Natural killer cell treated with Interleukin-12 subunit alpha and Interleukin-12 subunit beta and Interleukin-15 and Interleukin-18, amount 100 ng/mL, for 72 hours (primary cell): Measurements from ENCODE around the gene IRAK2. TPM values are rescaled to one million over a fixed set of nuclear protein-coding genes. Genes with fewer than 3 reads are reported as not detected.
"Not testable (repeated sequence)": the region's sequence is repeated elsewhere in the genome, so short reads cannot be mapped to it uniquely, and the experiment has no call there.

Source experiments
- ATAC-seq, 2 donors: fragments of 150-1000 bp; cut with Tn5 transposase in 1 of 2; sonication (Bioruptor Pico), chemical (Tn5 transposase) in 1 of 2; 2 replicates each; pipeline ENCODE4 v1.10.0; 2021
- DNase-seq: peaks from one replicate; pipeline ENCODE4 v3.0.0; 2022; ENCODE audit warnings: low spot score
- H3K27ac Mint-ChIP-seq, 2 donors: 1 replicate in 1 of 2; 2 replicates in 1 of 2; pipeline ENCODE4 v1.8.0; 2022; ENCODE audit warnings: mixed read lengths in 2 of 2, mild to moderate bottlenecking in 1 of 2, moderate library complexity in 1 of 2
- H3K27me3 Mint-ChIP-seq, 2 donors: 1 replicate in 1 of 2; 2 replicates in 1 of 2; pipeline ENCODE4 v1.8.0; 2022; ENCODE audit warnings: mixed read lengths in 2 of 2
- H3K36me3 Mint-ChIP-seq: one replicate; pipeline ENCODE4 v1.8.0; 2022; ENCODE audit warnings: mixed read lengths
- H3K4me1 Mint-ChIP-seq, 2 donors: 1 replicate in 1 of 2; 2 replicates in 1 of 2; pipeline ENCODE4 v1.8.0; 2022; ENCODE audit warnings: low read depth in 2 of 2, mixed read lengths in 2 of 2, mild to moderate bottlenecking in 1 of 2
- H3K4me3 Mint-ChIP-seq: one replicate; pipeline ENCODE4 v1.8.0; 2022; ENCODE audit warnings: mixed read lengths
- H3K9me3 Mint-ChIP-seq: 2 replicates; pipeline ENCODE4 v1.8.0; 2022; ENCODE audit warnings: mixed read lengths
- total RNA-seq, 2 donors: library from RNA; stranded (reverse); gene quantifications; one replicate each; pipeline ENCODE4 v1.2.3, GENCODE V29; 2022

The IRAK2 gene
- total RNA-seq, 2 donors from 2014 or later: 35.1 to 78.4 TPM

- ATAC-seq (peak in 1 of 2 donors; percentile 12), DNase-seq (no peak)
- Mint-ChIP-seq H3K27ac (peak overlapping the region in 1 of 2 donors; percentile 86), H3K4me1 (peaks cover 14 to 38% of the 10 kb centered on the region in 2 donors), H3K9me3 (peaks cover 3% of the 10 kb centered on the region), H3K36me3 (peaks cover 9% of the 10 kb centered on the region), H3K4me3 (peak overlapping the region; percentile 25), H3K27me3 (no peaks in the 10 kb centered on the region)
Observed at GRCh38 chr3:10173095-10173925, 8.6 kb downstream of the IRAK2 start.

GRCh38 chr3:10173926-10174435, 9.3 kb downstream of the IRAK2 start:
- DNase-seq (no peak), ATAC-seq (peak; percentile 49 to 78)
- Mint-ChIP-seq H3K36me3 (peaks cover 2% of the 10 kb centered on the region), H3K4me1 (peaks cover 10 to 34% of the 10 kb centered on the region in 2 donors), H3K4me3 (peak overlapping the region; percentile 25), H3K27me3 (no peaks in the 10 kb centered on the region), H3K9me3 (peaks cover under 1% of the 10 kb centered on the region), H3K27ac (peak overlapping the region in 1 of 2 donors; percentile 86)

- H3K9me3 Mint-ChIP-seq, DNase-seq, ATAC-seq, H3K36me3 Mint-ChIP-seq, H3K27me3 Mint-ChIP-seq, H3K27ac Mint-ChIP-seq, H3K4me3 Mint-ChIP-seq: not testable (repeated sequence)
- peaks cover 19 to 36% of the 10 kb centered on the region in 2 donors for H3K4me1 Mint-ChIP-seq
Observed at GRCh38 chr3:10175334-10175733, 10.6 kb downstream of the IRAK2 start.

- ATAC-seq, H3K36me3 Mint-ChIP-seq, H3K9me3 Mint-ChIP-seq, DNase-seq, H3K27me3 Mint-ChIP-seq, H3K4me3 Mint-ChIP-seq: not testable (repeated sequence)
- Mint-ChIP-seq H3K4me1 (peaks cover 18 to 34% of the 10 kb centered on the region in 2 donors), H3K27ac (peak overlapping the region in 1 of 2 donors; percentile 35)
Observed at GRCh38 chr3:10176150-10176549, 11.4 kb downstream of the IRAK2 start.

GRCh38 chr3:10177737-10178136, 13.0 kb downstream of the IRAK2 start:
- Mint-ChIP-seq H3K27me3 (no peaks in the 10 kb centered on the region), H3K36me3 (peaks cover 11% of the 10 kb centered on the region), H3K27ac (no peak overlapping the region), H3K4me1 (peaks cover 24 to 39% of the 10 kb centered on the region in 2 donors), H3K9me3 (no peaks in the 10 kb centered on the region), H3K4me3 (no peak overlapping the region)
- ATAC-seq (no peak), DNase-seq (no peak)

- peak in 1 of 2 donors; percentile 56 for ATAC-seq
- Mint-ChIP-seq H3K4me1 (peaks cover 27 to 40% of the 10 kb centered on the region in 2 donors), H3K27ac (peak overlapping the region; percentile 65 to 97), H3K9me3 (no peaks in the 10 kb centered on the region), H3K36me3 (peaks cover 11% of the 10 kb centered on the region), H3K27me3 (no peaks in the 10 kb centered on the region), H3K4me3 (peak overlapping the region; percentile 20)
- DNase-seq: no peak
Observed at GRCh38 chr3:10178892-10179291, 14.2 kb downstream of the IRAK2 start.

- peak overlapping the region; percentile 65 to 97 for H3K27ac Mint-ChIP-seq
Observed at GRCh38 chr3:10180289-10180688, 15.6 kb downstream of the IRAK2 start.

GRCh38 chr3:10180738-10181295, 16.1 kb downstream of the IRAK2 start:
- H3K9me3 Mint-ChIP-seq: no peaks in the 10 kb centered on the region
- peak overlapping the region; percentile 55 for H3K4me3 Mint-ChIP-seq
- H3K4me1 Mint-ChIP-seq: peaks cover 38 to 46% of the 10 kb centered on the region in 2 donors

More at GRCh38 chr3:10180289-10180688, 15.6 kb downstream of the IRAK2 start:
- Mint-ChIP-seq H3K36me3 (peaks cover 11% of the 10 kb centered on the region), H3K9me3 (no peaks in the 10 kb centered on the region), H3K4me3 (peak overlapping the region; percentile 46), H3K4me1 (peaks cover 34 to 43% of the 10 kb centered on the region in 2 donors), H3K27me3 (no peaks in the 10 kb centered on the region)
- DNase-seq (no peak), ATAC-seq (peak in 1 of 2 donors; percentile 29)

GRCh38 chr3:10182950-10183349, 18.2 kb downstream of the IRAK2 start:
- Mint-ChIP-seq H3K27ac (peak overlapping the region; percentile 97 to 98), H3K36me3 (peaks cover 25% of the 10 kb centered on the region), H3K27me3 (no peaks in the 10 kb centered on the region), H3K9me3 (no peaks in the 10 kb centered on the region), H3K4me3 (no peak overlapping the region), H3K4me1 (peaks cover 59% of the 10 kb centered on the region in 2 donors)
- ATAC-seq (no peak), DNase-seq (no peak)

More at GRCh38 chr3:10180738-10181295, 16.1 kb downstream of the IRAK2 start:
- DNase-seq (no peak), ATAC-seq (no peak)
- H3K36me3 Mint-ChIP-seq: peaks cover 11% of the 10 kb centered on the region
- no peaks in the 10 kb centered on the region for H3K27me3 Mint-ChIP-seq
- H3K27ac Mint-ChIP-seq: peak overlapping the region; percentile 65 to 97

- H3K4me1 Mint-ChIP-seq: peaks cover 63 to 64% of the 10 kb centered on the region in 2 donors
- peak overlapping the region; percentile 97 to 98 for H3K27ac Mint-ChIP-seq
- no peaks in the 10 kb centered on the region for H3K9me3 Mint-ChIP-seq
- no peak for ATAC-seq
- DNase-seq: no peak
- H3K4me3 Mint-ChIP-seq: peak overlapping the region; percentile 44
- H3K36me3 Mint-ChIP-seq: peaks cover 31% of the 10 kb centered on the region
- H3K27me3 Mint-ChIP-seq: no peaks in the 10 kb centered on the region
Observed at GRCh38 chr3:10184250-10184649, 19.5 kb downstream of the IRAK2 start.

GRCh38 chr3:10185804-10186762, 21.4 kb downstream of the IRAK2 start:
- Mint-ChIP-seq H3K4me3 (peak overlapping the region; percentile 80), H3K4me1 (peaks cover 63 to 68% of the 10 kb centered on the region in 2 donors), H3K27me3 (no peaks in the 10 kb centered on the region), H3K36me3 (peaks cover 25% of the 10 kb centered on the region), H3K27ac (peak overlapping the region; percentile 97 to 98), H3K9me3 (no peaks in the 10 kb centered on the region)
- no peak for DNase-seq
- peak; percentile 26 to 48 for ATAC-seq

GRCh38 chr3:10187290-10187876, 22.7 kb downstream of the IRAK2 start:
- ATAC-seq (no peak), DNase-seq (no peak)
- Mint-ChIP-seq H3K4me3 (peak overlapping the region; percentile 80), H3K4me1 (peaks cover 67 to 73% of the 10 kb centered on the region in 2 donors), H3K9me3 (no peaks in the 10 kb centered on the region), H3K27ac (peak overlapping the region; percentile 97 to 98), H3K36me3 (peaks cover 26% of the 10 kb centered on the region), H3K27me3 (no peaks in the 10 kb centered on the region)

GRCh38 chr3:10187944-10188343, 23.2 kb downstream of the IRAK2 start:
- H3K27ac Mint-ChIP-seq: peak overlapping the region; percentile 97 to 98
- ATAC-seq: no peak

More at GRCh38 chr3:10187944-10188343, 23.2 kb downstream of the IRAK2 start:
- Mint-ChIP-seq H3K9me3 (no peaks in the 10 kb centered on the region), H3K4me1 (peaks cover 73 to 79% of the 10 kb centered on the region in 2 donors), H3K4me3 (peak overlapping the region; percentile 80), H3K36me3 (peaks cover 26% of the 10 kb centered on the region), H3K27me3 (no peaks in the 10 kb centered on the region)
- no peak for DNase-seq
